Stimulated activated memory B cell treated with anti-CD40 and anti-IgM and Interleukin-4, amounts not matched to agents 10 μg/mL and 1 μg/mL and 100 μg/mL, for 72 hours (primary cell): Measurements from ENCODE around the gene NMD3.

ENCODE experiments used
- ATAC-seq: fragments of 150-1000 bp; cut with Tn5 transposase; 2 replicates; pipeline ENCODE4 v1.10.0; 2021
- H3K27ac Mint-ChIP-seq: one replicate; pipeline ENCODE4 v1.8.0; 2022; ENCODE audit warnings: mild to moderate bottlenecking, mixed read lengths
- H3K27me3 Mint-ChIP-seq: one replicate; pipeline ENCODE4 v1.8.0; 2022; ENCODE audit warnings: mixed read lengths
- H3K36me3 Mint-ChIP-seq: one replicate; pipeline ENCODE4 v1.8.0; 2022; ENCODE audit warnings: mixed read lengths
- H3K4me1 Mint-ChIP-seq: one replicate; pipeline ENCODE4 v1.8.0; 2022; ENCODE audit warnings: mixed read lengths
- H3K4me3 Mint-ChIP-seq: one replicate; pipeline ENCODE4 v1.8.0; 2022; ENCODE audit warnings: mild to moderate bottlenecking, moderate library complexity, mixed read lengths
- H3K9me3 Mint-ChIP-seq: one replicate; pipeline ENCODE4 v1.8.0; 2022; ENCODE audit warnings: mixed read lengths

NMD3 gene

GRCh38 chr3:161217496-161217895, 3.6 kb upstream of the NMD3 start:
- H3K9me3 Mint-ChIP-seq = no peaks in the 10 kb centered on the region
- no peak overlapping the region for H3K4me3 Mint-ChIP-seq
- no peak for ATAC-seq
- peaks cover 5% of the 10 kb centered on the region for H3K4me1 Mint-ChIP-seq
- H3K36me3 Mint-ChIP-seq = no peaks in the 10 kb centered on the region
- H3K27ac Mint-ChIP-seq = no peak overlapping the region
- H3K27me3 Mint-ChIP-seq = peaks cover 8% of the 10 kb centered on the region

- no peaks in the 10 kb centered on the region for H3K36me3 Mint-ChIP-seq
- H3K4me1 Mint-ChIP-seq = peaks cover 11% of the 10 kb centered on the region
- ATAC-seq = no peak
- H3K27ac Mint-ChIP-seq = peak overlapping the region; percentile 94
- H3K4me3 Mint-ChIP-seq = no peak overlapping the region
- H3K27me3 Mint-ChIP-seq = peaks cover 8% of the 10 kb centered on the region
- H3K9me3 Mint-ChIP-seq = no peaks in the 10 kb centered on the region
These were observed 1.6 kb upstream of the NMD3 start for GRCh38 chr3:161219495-161219894.

GRCh38 chr3:161221806-161222600, 892 bp downstream of the NMD3 start:
- Mint-ChIP-seq H3K27me3 (no peaks in the 10 kb centered on the region), H3K4me3 (peak overlapping the region; percentile 94), H3K9me3 (no peaks in the 10 kb centered on the region), H3K36me3 (peaks cover 6% of the 10 kb centered on the region), H3K4me1 (peaks cover 18% of the 10 kb centered on the region), H3K27ac (peak overlapping the region; percentile 94)
- no peak for ATAC-seq

- peak overlapping the region; percentile 44 for H3K4me3 Mint-ChIP-seq
- peaks cover 18% of the 10 kb centered on the region for H3K4me1 Mint-ChIP-seq
- no peak for ATAC-seq
- H3K27ac Mint-ChIP-seq = no peak overlapping the region
- no peaks in the 10 kb centered on the region for H3K27me3 Mint-ChIP-seq
- H3K36me3 Mint-ChIP-seq = peaks cover 6% of the 10 kb centered on the region
- no peaks in the 10 kb centered on the region for H3K9me3 Mint-ChIP-seq
These were observed 1.6 kb downstream of the NMD3 start for GRCh38 chr3:161222662-161223061.

- Mint-ChIP-seq H3K4me3 (no peak overlapping the region), H3K9me3 (no peaks in the 10 kb centered on the region), H3K27me3 (no peaks in the 10 kb centered on the region), H3K27ac (no peak overlapping the region), H3K36me3 (peaks cover 6% of the 10 kb centered on the region), H3K4me1 (peaks cover 18% of the 10 kb centered on the region)
- ATAC-seq = no peak
These were observed 3.7 kb downstream of the NMD3 start for GRCh38 chr3:161224786-161225185.

GRCh38 chr3:161230621-161231171, 9.6 kb downstream of the NMD3 start:
- Mint-ChIP-seq H3K27ac (no peak overlapping the region), H3K4me1 (no peaks in the 10 kb centered on the region), H3K36me3 (no peaks in the 10 kb centered on the region), H3K27me3 (no peaks in the 10 kb centered on the region), H3K9me3 (no peaks in the 10 kb centered on the region), H3K4me3 (no peak overlapping the region)
- ATAC-seq = no peak

GRCh38 chr3:161231861-161232260, 10.8 kb downstream of the NMD3 start:
- H3K4me3 Mint-ChIP-seq = no peak overlapping the region
- H3K36me3 Mint-ChIP-seq = peaks cover 9% of the 10 kb centered on the region
- H3K27ac Mint-ChIP-seq = no peak overlapping the region
- H3K27me3 Mint-ChIP-seq = no peaks in the 10 kb centered on the region
- H3K4me1 Mint-ChIP-seq = no peaks in the 10 kb centered on the region
- no peak for ATAC-seq
- no peaks in the 10 kb centered on the region for H3K9me3 Mint-ChIP-seq

GRCh38 chr3:161233557-161233956, 12.4 kb downstream of the NMD3 start:
- ATAC-seq = no peak
- Mint-ChIP-seq H3K36me3 (peaks cover 20% of the 10 kb centered on the region), H3K4me1 (no peaks in the 10 kb centered on the region), H3K27me3 (no peaks in the 10 kb centered on the region), H3K27ac (no peak overlapping the region), H3K9me3 (no peaks in the 10 kb centered on the region), H3K4me3 (no peak overlapping the region)

GRCh38 chr3:161236240-161236639, 15.1 kb downstream of the NMD3 start:
- no peak overlapping the region for H3K27ac Mint-ChIP-seq
- no peak overlapping the region for H3K4me3 Mint-ChIP-seq
- ATAC-seq = no peak
- no peaks in the 10 kb centered on the region for H3K27me3 Mint-ChIP-seq
- H3K4me1 Mint-ChIP-seq = no peaks in the 10 kb centered on the region
- H3K36me3 Mint-ChIP-seq = peaks cover 21% of the 10 kb centered on the region
- H3K9me3 Mint-ChIP-seq = no peaks in the 10 kb centered on the region

- no peak for ATAC-seq
- no peaks in the 10 kb centered on the region for H3K9me3 Mint-ChIP-seq
- H3K36me3 Mint-ChIP-seq = peaks cover 34% of the 10 kb centered on the region
- no peaks in the 10 kb centered on the region for H3K27me3 Mint-ChIP-seq
- peaks cover 5% of the 10 kb centered on the region for H3K4me1 Mint-ChIP-seq
- no peak overlapping the region for H3K27ac Mint-ChIP-seq
- no peak overlapping the region for H3K4me3 Mint-ChIP-seq
These were observed 18.6 kb downstream of the NMD3 start for GRCh38 chr3:161239700-161240099.

GRCh38 chr3:161244538-161244937, 23.4 kb downstream of the NMD3 start:
- peaks cover 30% of the 10 kb centered on the region for H3K36me3 Mint-ChIP-seq
- no peaks in the 10 kb centered on the region for H3K27me3 Mint-ChIP-seq
- no peaks in the 10 kb centered on the region for H3K9me3 Mint-ChIP-seq
- peaks cover 7% of the 10 kb centered on the region for H3K4me1 Mint-ChIP-seq
- H3K4me3 Mint-ChIP-seq = no peak overlapping the region
- no peak for ATAC-seq
- H3K27ac Mint-ChIP-seq = no peak overlapping the region

- Mint-ChIP-seq H3K36me3 (peaks cover 44% of the 10 kb centered on the region), H3K9me3 (no peaks in the 10 kb centered on the region), H3K4me3 (no peak overlapping the region), H3K27ac (no peak overlapping the region), H3K27me3 (no peaks in the 10 kb centered on the region), H3K4me1 (peaks cover 7% of the 10 kb centered on the region)
- no peak for ATAC-seq
These were observed 25.9 kb downstream of the NMD3 start for GRCh38 chr3:161247049-161247448.

GRCh38 chr3:161250116-161250515, 29.0 kb downstream of the NMD3 start:
- H3K27me3 Mint-ChIP-seq = no peaks in the 10 kb centered on the region

GRCh38 chr3:161251716-161252115, 30.6 kb downstream of the NMD3 start:
- no peak for ATAC-seq
- no peak overlapping the region for H3K4me3 Mint-ChIP-seq
- H3K36me3 Mint-ChIP-seq = peaks cover 64% of the 10 kb centered on the region
- no peak overlapping the region for H3K27ac Mint-ChIP-seq
- H3K9me3 Mint-ChIP-seq = no peaks in the 10 kb centered on the region
- H3K27me3 Mint-ChIP-seq = no peaks in the 10 kb centered on the region
- H3K4me1 Mint-ChIP-seq = no peaks in the 10 kb centered on the region

More at GRCh38 chr3:161250116-161250515, 29.0 kb downstream of the NMD3 start:
- no peak for ATAC-seq
- no peak overlapping the region for H3K27ac Mint-ChIP-seq
- H3K4me1 Mint-ChIP-seq = no peaks in the 10 kb centered on the region
- peaks cover 57% of the 10 kb centered on the region for H3K36me3 Mint-ChIP-seq
- H3K9me3 Mint-ChIP-seq = no peaks in the 10 kb centered on the region
- H3K4me3 Mint-ChIP-seq = no peak overlapping the region

GRCh38 chr3:161252143-161252542, 31.0 kb downstream of the NMD3 start:
- no peaks in the 10 kb centered on the region for H3K4me1 Mint-ChIP-seq
- ATAC-seq = no peak
- H3K27me3 Mint-ChIP-seq = no peaks in the 10 kb centered on the region
- H3K9me3 Mint-ChIP-seq = no peaks in the 10 kb centered on the region
- H3K27ac Mint-ChIP-seq = no peak overlapping the region
- peaks cover 65% of the 10 kb centered on the region for H3K36me3 Mint-ChIP-seq
- H3K4me3 Mint-ChIP-seq = no peak overlapping the region

GRCh38 chr3:161253711-161254110, 32.6 kb downstream of the NMD3 start:
- H3K27ac Mint-ChIP-seq = no peak overlapping the region
- no peak overlapping the region for H3K4me3 Mint-ChIP-seq
- ATAC-seq = no peak
- H3K27me3 Mint-ChIP-seq = no peaks in the 10 kb centered on the region
- no peaks in the 10 kb centered on the region for H3K4me1 Mint-ChIP-seq
- peaks cover 77% of the 10 kb centered on the region for H3K36me3 Mint-ChIP-seq
- H3K9me3 Mint-ChIP-seq = no peaks in the 10 kb centered on the region
